ENCODE data around the gene STIP1. TPM values are rescaled to one million over a fixed set of nuclear protein-coding genes. Genes with fewer than 3 reads are reported as not detected.

Gene STIP1
- total and polyA plus RNA-seq, 10 donors, result 30.1 to 111 (median 68.7) TPM

GRCh38 chr11:64239662-64240434, 53.9 kb downstream of the STIP1 start:
- TF ChIP-seq POLR2A (IDR thresholded peaks at IDR 0.05), result no peak
- TF ChIP-seq POLR2AphosphoS5 (IDR thresholded peaks at IDR 0.05), result peak in 2 of 3 donors; percentile 15 to 62
- Histone ChIP-seq H3K4me3 (peak overlapping the region in 5 of 8 donors; percentile 83 to 99 (median 94)), H3K27ac (peak overlapping the region; percentile 86 to 100 (median 98)), H3K27me3 (replicated peaks in 1 of 7) (no peaks in the 10 kb centered on the region), H3K36me3 (peaks cover 0 to 54% (median 28%) of the 10 kb centered on the region in 6 donors), H3K9me3 (no peaks in the 10 kb centered on the region), H3K4me1 (peaks cover 20 to 90% (median 67%) of the 10 kb centered on the region in 6 donors)
- 56 to 72% (median 59%) methylated on average over 11 of the region's 11 CpGs for WGBS, 5 donors
- intact Hi-C loops (cut with DNase I; ENCODE audit: low total_unique reads), result no loop called here
- no peak for DNase-seq

- 1 to 2% (median 2%) methylated on average over 32 to 58 of the region's 58 CpGs for WGBS, 5 donors
- Histone ChIP-seq H3K27me3 (replicated peaks in 1 of 7) (no peaks in the 10 kb centered on the region), H3K4me1 (peaks cover 23 to 90% (median 67%) of the 10 kb centered on the region in 6 donors), H3K9me3 (no peaks in the 10 kb centered on the region), H3K27ac (peak within 1 kb of the TSS; percentile 86 to 100 (median 98)), H3K36me3 (peaks cover 0 to 56% (median 28%) of the 10 kb centered on the region in 6 donors), H3K4me3 (peak within 1 kb of the TSS; percentile 71 to 99 (median 86))
- intact Hi-C loops (cut with DNase I; ENCODE audit: low total_unique reads), result no loop called here
- peak; percentile 100 for DNase-seq
- peak in 2 of 3 donors; percentile 26 to 39 for TF ChIP-seq POLR2A (IDR thresholded peaks at IDR 0.05)
- TF ChIP-seq POLR2AphosphoS5 (IDR thresholded peaks at IDR 0.05), result peak; percentile 97 to 99 (median 99)
- no peak for TF ChIP-seq CTCF (IDR thresholded peaks at IDR 0.05 in 8 of 11, conservative IDR thresholded peaks at IDR 0.05 in 3 of 11)
Observed at GRCh38 chr11:64240435-64241240, 54.7 kb downstream of the STIP1 start, which contains the start of gene FKBP2. TSS of gene FKBP2 (plus strand) at chr11:64241095. CDS start at chr11:64242388, 1,293 bp downstream.

DNA sequence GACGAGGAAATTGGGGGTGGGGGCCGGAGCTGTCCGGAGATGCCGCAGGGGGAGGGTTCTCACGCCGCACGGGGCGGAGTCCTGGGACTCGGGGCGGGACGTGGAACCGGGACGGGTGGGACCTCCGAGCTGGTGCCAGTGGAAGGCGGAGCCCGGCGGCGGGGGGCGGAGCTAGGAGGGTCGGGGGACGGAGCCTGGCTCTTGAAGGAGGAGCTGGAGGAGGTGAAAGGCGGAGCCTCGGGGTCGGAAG, 55.2 kb downstream of the STIP1 start:
- intact Hi-C loops (cut with DNase I; ENCODE audit: low total_unique reads), result no loop called here

More for the DNA sequence above, 55.2 kb downstream of the STIP1 start:
- TF ChIP-seq POLR2A (IDR thresholded peaks at IDR 0.05) (no peak), CTCF (IDR thresholded peaks at IDR 0.05 in 8 of 11, conservative IDR thresholded peaks at IDR 0.05 in 3 of 11) (peak in 2 of 11 experiments; percentile 9 to 39), POLR2AphosphoS5 (IDR thresholded peaks at IDR 0.05) (no peak)
- H3K4me3 ChIP-seq, result peak overlapping the region; percentile 71 to 99 (median 86)
- peak; percentile 100 for DNase-seq
- H3K4me1 ChIP-seq, result peaks cover 23 to 90% (median 66%) of the 10 kb centered on the region in 6 donors
- peaks cover 0 to 51% (median 28%) of the 10 kb centered on the region in 6 donors for H3K36me3 ChIP-seq
- peak overlapping the region; percentile 86 to 100 (median 98) for H3K27ac ChIP-seq
- no peaks in the 10 kb centered on the region for H3K9me3 ChIP-seq
- 0 to 2% (median 1%) methylated on average over 23 to 24 of the region's 24 CpGs for WGBS, 5 donors
- H3K27me3 ChIP-seq (replicated peaks in 1 of 7), result no peaks in the 10 kb centered on the region
